CD4-positive, alpha-beta T cell (primary cell): Measurements from ENCODE around the gene NEK9. TPM values are rescaled to one million over a fixed set of nuclear protein-coding genes. Genes with fewer than 3 reads are reported as not detected.
"Not testable (repeated sequence)": the region's sequence is repeated elsewhere in the genome, so short reads cannot be mapped to it uniquely, and the experiment has no call there.

ENCODE experiments used
- ATAC-seq: fragments of 200-7000 bp; cut with Tn5 transposase; one replicate; pipeline ENCODE4 v1.10.0; 2022; ENCODE audit warnings: mild to moderate bottlenecking; ENCODE audit not compliant: poor library complexity
- CTCF ChIA-PET: fragments of 350-600 bp; sonication (Branson Sonifier 250); formaldehyde crosslinking; loops from one replicate; lab custom pipeline; 2021; ENCODE audit warnings: antibody characterized with exemption, inconsistent platforms; lab: Charles Lee
- POLR2A ChIA-PET: fragments of 350-600 bp; sonication (Branson Sonifier 250); formaldehyde crosslinking; loops from one replicate; lab custom pipeline; 2021; ENCODE audit warnings: antibody characterized with exemption, inconsistent platforms; lab: Charles Lee
- DNase-seq, 14 experiments: peaks; one replicate each; pipeline ENCODE4 v3.0.0-alpha.2; 2013 to 2020; ENCODE audit warnings: mixed read lengths in 2 of 14
- H3K27ac ChIP-seq, 2 donors: one replicate each; pipeline versions ENCODE4 v1.5.1 to v1.7.0; 2013; ENCODE audit warnings: low read length in 2 of 2, low read depth in 1 of 2, mild to moderate bottlenecking in 1 of 2
- H3K27me3 ChIP-seq, 2 experiments: 1 replicate in 1 of 2; 2 replicates in 1 of 2; pipeline versions ENCODE4 v1.6.1 to v1.7.0; 2013; ENCODE audit warnings: low read length in 2 of 2, control low read depth in 1 of 2, mild to moderate bottlenecking in 1 of 2, moderate library complexity in 1 of 2; ENCODE audit not compliant: insufficient read depth in 2 of 2, control insufficient read depth in 1 of 2
- H3K36me3 ChIP-seq: one replicate; pipeline ENCODE4 v1.6.1; 2013; ENCODE audit warnings: low read length, control low read depth; ENCODE audit not compliant: insufficient read depth
- H3K4me1 ChIP-seq: one replicate; pipeline ENCODE4 v1.6.1; 2013; ENCODE audit warnings: low read length, control low read depth; ENCODE audit not compliant: insufficient read depth
- H3K4me3 ChIP-seq: one replicate; pipeline ENCODE4 v1.5.1; 2013; ENCODE audit warnings: mild to moderate bottlenecking, low read length, moderate library complexity
- H3K9me3 ChIP-seq, 2 experiments: 1 replicate in 1 of 2; 2 replicates in 1 of 2; pipeline versions ENCODE4 v1.6.1 to v1.7.0; 2013; ENCODE audit warnings: low read length in 2 of 2, mild to moderate bottlenecking in 2 of 2, control low read depth in 1 of 2, moderate library complexity in 1 of 2; ENCODE audit not compliant: control insufficient read depth in 1 of 2, insufficient read depth in 1 of 2
- H3K27ac Mint-ChIP-seq: one replicate; pipeline ENCODE4 v1.8.0; 2020; ENCODE audit warnings: mixed read lengths
- H3K27me3 Mint-ChIP-seq: one replicate; pipeline ENCODE4 v1.8.0; 2021; ENCODE audit warnings: mixed read lengths
- H3K36me3 Mint-ChIP-seq: one replicate; pipeline ENCODE4 v1.8.0; 2021; ENCODE audit warnings: low read depth, mixed read lengths
- H3K4me1 Mint-ChIP-seq: one replicate; pipeline ENCODE4 v1.8.0; 2021; ENCODE audit warnings: low read depth, mixed read lengths
- H3K4me3 Mint-ChIP-seq: one replicate; pipeline ENCODE4 v1.8.0; 2020; ENCODE audit warnings: mild to moderate bottlenecking, mixed read lengths
- H3K9me3 Mint-ChIP-seq: one replicate; pipeline ENCODE4 v1.8.0; 2020; ENCODE audit warnings: mixed read lengths
- intact Hi-C, 2 experiments: fragments of 100-400 bp; cut with DNase I in 1 of 2; cut with micrococcal nuclease in 1 of 2; formaldehyde crosslinking; loops; one replicate each; pipeline versions ENCODE4 v1.15.1 to v1.9.0; 2023 to 2025; cut with DNase I, micrococcal nuclease
- total RNA-seq, 174 experiments: library from RNA in 2 of 174; stranded (reverse) in 2 of 174; gene quantifications; one replicate each; pipeline ENCODE4 v1.2.3 and lab custom pipeline; 2021 to 2026
- TF ChIP-seq, protein P1 (sequence below): fragments of 200-600 bp; IDR thresholded peaks from one replicate; pipeline ENCODE4 v1.8.0; 2022; ENCODE audit warnings: antibody characterized with exemption, mild to moderate bottlenecking

The NEK9 gene
- total RNA-seq, 2 experiments from 2014 or later, result 53.5 to 54.1 TPM

DNA sequence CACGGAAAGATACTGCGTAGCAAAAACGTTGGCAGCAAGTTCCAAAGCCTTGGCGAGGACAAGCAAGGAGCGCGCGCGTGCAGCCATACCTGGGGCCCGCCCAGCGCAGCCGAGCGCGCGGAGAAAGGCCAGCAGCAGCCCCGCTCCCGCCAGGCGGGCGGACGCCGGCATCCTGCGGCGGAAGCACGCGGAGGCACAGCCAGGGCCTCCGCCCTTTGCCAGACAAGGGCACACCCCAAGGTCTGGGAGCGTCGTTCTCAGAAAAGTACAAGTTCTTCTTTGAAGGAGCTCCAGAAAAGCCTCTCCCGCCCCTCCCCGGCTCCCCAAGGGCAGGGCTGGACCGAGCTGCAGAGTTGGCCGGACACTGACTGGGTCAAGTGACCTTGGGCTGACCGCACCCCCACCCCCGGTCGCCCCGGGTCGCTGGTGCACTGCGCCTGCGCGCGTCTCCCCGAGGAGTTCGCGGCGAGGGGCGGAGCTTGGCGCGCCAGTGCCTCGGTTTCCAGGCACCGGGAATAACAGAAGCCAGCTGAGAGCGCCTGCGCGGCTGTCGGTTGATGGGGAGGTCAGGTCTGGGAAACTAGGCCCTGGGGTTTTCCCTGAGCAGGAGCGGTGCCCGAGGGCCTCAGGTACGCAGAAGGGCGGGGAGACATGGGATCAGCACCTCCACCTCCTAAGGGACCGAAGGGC is 57.6 kb downstream of the NEK9 start, which contains the start of gene ZC2HC1C:
ZC2HC1C (plus strand) TSS at position 521 of the 690 bp plus-strand sequence. CDS start 933 bp downstream, outside the sequence.
- H3K27me3 ChIP-seq, result no peaks in the 10 kb centered on the region
- CTCF ChIA-PET, result no interaction called here
- Mint-ChIP-seq H3K9me3 (no peaks in the 10 kb centered on the region), H3K36me3 (no peaks in the 10 kb centered on the region), H3K27me3 (no peaks in the 10 kb centered on the region), H3K27ac (peak within 1 kb of the TSS; percentile 44), H3K4me3 (peak within 1 kb of the TSS; percentile 77), H3K4me1 (peaks cover 14% of the 10 kb centered on the region)
- ATAC-seq (peak; percentile 85), DNase-seq (peak in 13 of 14 experiments; percentile 13 to 74 (median 34))
- TF ChIP-seq, protein P1, sequence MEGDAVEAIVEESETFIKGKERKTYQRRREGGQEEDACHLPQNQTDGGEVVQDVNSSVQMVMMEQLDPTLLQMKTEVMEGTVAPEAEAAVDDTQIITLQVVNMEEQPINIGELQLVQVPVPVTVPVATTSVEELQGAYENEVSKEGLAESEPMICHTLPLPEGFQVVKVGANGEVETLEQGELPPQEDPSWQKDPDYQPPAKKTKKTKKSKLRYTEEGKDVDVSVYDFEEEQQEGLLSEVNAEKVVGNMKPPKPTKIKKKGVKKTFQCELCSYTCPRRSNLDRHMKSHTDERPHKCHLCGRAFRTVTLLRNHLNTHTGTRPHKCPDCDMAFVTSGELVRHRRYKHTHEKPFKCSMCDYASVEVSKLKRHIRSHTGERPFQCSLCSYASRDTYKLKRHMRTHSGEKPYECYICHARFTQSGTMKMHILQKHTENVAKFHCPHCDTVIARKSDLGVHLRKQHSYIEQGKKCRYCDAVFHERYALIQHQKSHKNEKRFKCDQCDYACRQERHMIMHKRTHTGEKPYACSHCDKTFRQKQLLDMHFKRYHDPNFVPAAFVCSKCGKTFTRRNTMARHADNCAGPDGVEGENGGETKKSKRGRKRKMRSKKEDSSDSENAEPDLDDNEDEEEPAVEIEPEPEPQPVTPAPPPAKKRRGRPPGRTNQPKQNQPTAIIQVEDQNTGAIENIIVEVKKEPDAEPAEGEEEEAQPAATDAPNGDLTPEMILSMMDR, result no peak
- POLR2A ChIA-PET, result interaction anchor here (0.6 to 2.0 kb wide), 6 partner anchors 9 to 178 kb away, joined by 3 to 15 read pairs (median 4); partner anchors contain the start of gene MLH3
- no peak within 1 kb of the TSS for H3K27ac ChIP-seq
- no peaks in the 10 kb centered on the region for H3K9me3 ChIP-seq
- intact Hi-C loops, result loop anchor here in 1 of 2 experiments (10.0 kb wide), 1 partner anchor 64 kb away; the partner anchor contains the start of gene EIF2B2
- peaks cover 21% of the 10 kb centered on the region for H3K4me1 ChIP-seq
- no peaks in the 10 kb centered on the region for H3K36me3 ChIP-seq
- H3K4me3 ChIP-seq, result peak within 1 kb of the TSS; percentile 72

DNA sequence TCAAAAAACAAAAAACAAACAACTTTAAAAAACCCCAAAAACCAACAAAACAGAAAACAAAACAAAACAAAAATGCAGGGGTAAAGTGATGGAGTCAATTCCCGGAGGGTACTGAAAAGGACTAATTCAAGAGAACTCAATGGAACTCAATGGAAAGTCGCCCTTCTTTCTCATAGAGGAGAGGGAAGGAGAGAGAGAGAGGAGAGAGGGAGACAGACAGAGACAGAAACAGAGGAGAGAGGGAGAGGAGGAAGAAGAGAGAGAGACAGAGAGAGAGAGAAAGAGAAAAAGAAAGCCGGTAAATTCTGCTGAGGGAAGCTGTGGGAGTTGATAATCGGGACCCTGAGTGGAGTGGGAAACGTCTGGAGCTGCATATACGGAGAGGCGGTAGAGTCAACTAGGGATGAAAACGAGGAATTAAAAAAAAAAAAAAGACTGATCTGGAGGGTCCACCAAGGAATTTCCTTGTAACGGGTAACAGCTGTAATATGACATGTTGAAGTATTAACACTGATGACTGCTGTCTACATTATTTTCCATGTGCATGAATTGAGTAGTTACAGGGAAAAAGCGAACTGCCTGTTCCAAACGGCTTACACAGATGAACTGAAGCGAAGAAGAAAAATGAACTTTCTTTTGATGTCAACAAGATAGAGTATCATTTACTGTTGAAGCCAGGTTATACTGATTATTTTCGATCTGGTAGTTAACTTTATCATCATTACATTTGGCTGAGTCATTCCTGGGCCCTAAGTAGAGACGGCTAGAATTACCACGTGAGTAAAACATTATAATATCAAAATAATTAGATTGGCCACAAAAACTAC is 58.3 kb downstream of the NEK9 start:
- ChIA-PET CTCF (interaction anchor here (0.6 kb wide), 1 partner anchor 170 kb away, joined by 3 read pairs; no protein-coding TSS in a partner anchor), POLR2A (interaction anchor here (0.6 to 2.0 kb wide), 5 partner anchors 9 to 179 kb away, joined by 3 to 15 read pairs (median 5); no protein-coding TSS in a partner anchor)
- H3K36me3 ChIP-seq, result no peaks in the 10 kb centered on the region
- DNase-seq (no peak), ATAC-seq (no peak)
- Mint-ChIP-seq H3K9me3 (no peaks in the 10 kb centered on the region), H3K27me3 (no peaks in the 10 kb centered on the region), H3K4me1 (peaks cover 22% of the 10 kb centered on the region), H3K4me3 (no peak overlapping the region), H3K27ac (no peak overlapping the region), H3K36me3 (peaks cover 6% of the 10 kb centered on the region)
- no peaks in the 10 kb centered on the region for H3K27me3 ChIP-seq
- no peaks in the 10 kb centered on the region for H3K9me3 ChIP-seq
- peaks cover 25% of the 10 kb centered on the region for H3K4me1 ChIP-seq
- intact Hi-C loops, result loop anchor here in 1 of 2 experiments (10.0 kb wide), 1 partner anchor 64 kb away; the partner anchor contains the start of gene EIF2B2
- H3K27ac ChIP-seq, result no peak overlapping the region
- H3K4me3 ChIP-seq, result peak overlapping the region; percentile 72
- TF ChIP-seq, protein P1, result no peak

DNA sequence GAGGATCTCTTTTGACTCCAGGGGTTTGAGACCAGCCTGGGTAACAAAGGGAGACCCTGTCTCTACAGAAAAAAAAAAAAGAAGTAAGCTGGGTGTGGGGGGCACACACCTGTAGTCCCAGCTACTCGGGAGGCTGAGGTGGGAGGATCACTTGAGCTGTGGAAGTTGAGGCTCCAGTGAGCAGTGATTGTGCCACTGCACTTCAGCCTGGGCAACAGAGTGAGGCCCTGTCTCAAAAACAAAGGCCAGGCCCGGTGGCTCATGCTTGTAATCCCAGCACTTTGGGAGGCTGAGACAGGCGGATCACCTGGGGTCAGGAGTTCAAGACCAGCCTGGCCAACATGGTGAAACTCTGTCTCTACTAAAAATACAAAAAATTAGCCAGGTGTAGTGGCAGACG is 59.1 kb downstream of the NEK9 start:
- H3K9me3 Mint-ChIP-seq, H3K9me3 ChIP-seq, DNase-seq, H3K27me3 Mint-ChIP-seq, ATAC-seq, H3K4me3 ChIP-seq, H3K27me3 ChIP-seq, H3K27ac ChIP-seq, CTCF ChIA-PET, H3K36me3 ChIP-seq, H3K27ac Mint-ChIP-seq, H3K4me3 Mint-ChIP-seq: not testable (repeated sequence)
- peaks cover 10% of the 10 kb centered on the region for H3K36me3 Mint-ChIP-seq
- H3K4me1 ChIP-seq, result peaks cover 32% of the 10 kb centered on the region
- intact Hi-C loops, result loop anchor here (2.0 to 10.0 kb wide), 2 partner anchors 15 to 63 kb away; partner anchors contain the start of gene EIF2B2 (in 1 of the 2)
- POLR2A ChIA-PET, result interaction anchor here (1.5 kb wide), 1 partner anchor 10 kb away, joined by 5 read pairs; no protein-coding TSS in a partner anchor
- H3K4me1 Mint-ChIP-seq, result peaks cover 29% of the 10 kb centered on the region
